ENCODE measurements around the gene NSA2.

- TF ChIP-seq CTCF (IDR thresholded peaks at IDR 0.05) (no peak), POLR2A (IDR thresholded peaks at IDR 0.05) (no peak)
Measured at GRCh38 chr5:74717596-74717995, 49.5 kb upstream of the NSA2 start.

Data from lower leg skin (tissue), 3 donors.